H1 (cell line): ENCODE measurements around the gene TYW5. TPM values are rescaled to one million over a fixed set of nuclear protein-coding genes. Genes with fewer than 3 reads are reported as not detected.

Experiments used
- CTCF ChIA-PET: fragments of 300-600 bp; sonication (Branson Sonifier 250); formaldehyde crosslinking; loops from one replicate; lab custom pipeline; 2021; ENCODE audit not compliant: partially characterized antibody; lab: Charles Lee
- POLR2A ChIA-PET: fragments of 300-600 bp; sonication (Branson Sonifier 250); formaldehyde crosslinking; loops from one replicate; lab custom pipeline; 2021; ENCODE audit warnings: inconsistent platforms; ENCODE audit not compliant: partially characterized antibody; lab: Charles Lee
- DNase-seq, 2 experiments: peaks; one replicate each; pipeline versions ENCODE4 v3.0.0 to v3.0.0-alpha.2; 2010 to 2022; ENCODE audit warnings: low spot score in 2 of 2, low read depth in 1 of 2, mixed read lengths in 1 of 2
- FAIRE-seq: peaks from 2 replicates; lab custom pipeline; 2011; peaks lifted over from hg19 to GRCh38; lab: Jason Lieb, UNC
- H2AFZ ChIP-seq: 2 replicates; pipeline ENCODE4 v1.8.1; 2012; ENCODE audit warnings: low read length, inconsistent platforms
- H2AK5ac ChIP-seq: 2 replicates; pipeline ENCODE4 v1.6.1; 2013; ENCODE audit warnings: low read depth, low read length
- H2BK120ac ChIP-seq: replicated peaks from 2 replicates; pipeline ENCODE3; 2013; ENCODE audit warnings: low read depth, low read length, inconsistent platforms
- H2BK12ac ChIP-seq: 2 replicates; pipeline ENCODE4 v1.6.1; 2013; ENCODE audit warnings: low read depth, low read length
- H2BK15ac ChIP-seq: 2 replicates; pipeline ENCODE4 v1.6.1; 2013; ENCODE audit warnings: low read length
- H2BK20ac ChIP-seq: 2 replicates; pipeline ENCODE4 v1.6.1; 2013; ENCODE audit warnings: low read length
- H2BK5ac ChIP-seq: 2 replicates; pipeline ENCODE4 v1.6.1; 2013; ENCODE audit warnings: low read depth, low read length
- H3K14ac ChIP-seq: 2 replicates; pipeline ENCODE4 v1.6.1; 2013; ENCODE audit warnings: inconsistent platforms; ENCODE audit not compliant: insufficient read length
- H3K18ac ChIP-seq: 2 replicates; pipeline ENCODE4 v1.6.1; 2013; ENCODE audit warnings: low read length; ENCODE audit errors: extremely low read depth
- H3K23ac ChIP-seq: 2 replicates; pipeline ENCODE4 v1.6.1; 2013; ENCODE audit warnings: inconsistent platforms; ENCODE audit not compliant: insufficient read length
- H3K23me2 ChIP-seq: 2 replicates; pipeline ENCODE4 v1.6.1; 2013; ENCODE audit warnings: low read depth, low read length
- H3K27ac ChIP-seq: 2 replicates; pipeline ENCODE4 v1.6.1; 2011; ENCODE audit warnings: low read depth, low read length, inconsistent platforms
- H3K27me3 ChIP-seq, 4 experiments: replicated peaks in 1 of 4; 1 replicate in 1 of 4; 2 replicates in 3 of 4; pipeline versions ENCODE4 v1.6.1 to v1.8.1; 2011 to 2013; ENCODE audit warnings: low read length in 3 of 4, mild to moderate bottlenecking in 3 of 4, inconsistent platforms in 2 of 4, mixed read lengths in 2 of 4, moderate library complexity in 1 of 4; ENCODE audit not compliant: control insufficient read depth in 3 of 4, insufficient read depth in 3 of 4; ENCODE audit errors: extremely low read depth in 1 of 4
- H3K36me3 ChIP-seq, 4 experiments: 2 replicates each; pipeline versions ENCODE4 v1.6.1 to v1.8.1; 2011 to 2013; ENCODE audit warnings: mild to moderate bottlenecking in 4 of 4, low read length in 3 of 4, moderate library complexity in 2 of 4, control low read depth in 1 of 4, inconsistent platforms in 1 of 4; ENCODE audit not compliant: insufficient read depth in 4 of 4, control insufficient read depth in 2 of 4
- H3K4ac ChIP-seq: replicated peaks from 2 replicates; pipeline ENCODE3; 2013; ENCODE audit warnings: low read length, low read depth, mixed read lengths, inconsistent platforms; ENCODE audit not compliant: insufficient read length
- H3K4me1 ChIP-seq, 4 experiments: replicated peaks in 1 of 4; 1 replicate in 1 of 4; 2 replicates in 3 of 4; pipeline versions ENCODE4 v1.6.1 to v1.8.1; 2011 to 2013; ENCODE audit warnings: low read length in 3 of 4, inconsistent platforms in 2 of 4, mixed read lengths in 1 of 4; ENCODE audit not compliant: insufficient read depth in 4 of 4, control insufficient read depth in 3 of 4
- H3K4me2 ChIP-seq, 2 experiments: 2 replicates each; pipeline versions ENCODE4 v1.6.1 to v1.8.1; 2011 to 2013; ENCODE audit warnings: low read depth in 2 of 2, low read length in 2 of 2, control low read depth in 1 of 2, inconsistent platforms in 1 of 2, mild to moderate bottlenecking in 1 of 2; ENCODE audit not compliant: insufficient read depth in 1 of 2
- H3K4me3 ChIP-seq, 4 experiments: fragments of 200-600, 300-600 bp in 1 of 4; sonication (generic), shearing (Covaris generic), sonication (Bioruptor Twin) in 1 of 4; 2 replicates each; pipeline versions ENCODE4 v1.5.1 to v1.8.1; 2011 to 2016; ENCODE audit warnings: low read length in 4 of 4, low read depth in 3 of 4, control low read depth in 2 of 4, inconsistent platforms in 2 of 4, mild to moderate bottlenecking in 2 of 4, mixed read lengths in 1 of 4, moderate library complexity in 1 of 4; ENCODE audit not compliant: insufficient read depth in 2 of 4; ENCODE audit errors: extremely low read depth in 1 of 4
- H3K56ac ChIP-seq: replicated peaks from 2 replicates; pipeline ENCODE3; 2013; ENCODE audit warnings: low read depth, mild to moderate bottlenecking, mixed read lengths, low read length, inconsistent platforms; ENCODE audit not compliant: insufficient read length
- H3K79me1 ChIP-seq: 2 replicates; pipeline ENCODE4 v1.6.1; 2013; ENCODE audit warnings: low read depth, low read length, control low read depth
- H3K79me2 ChIP-seq, 2 experiments: 2 replicates each; pipeline versions ENCODE4 v1.6.1 to v1.8.1; 2012 to 2013; ENCODE audit warnings: low read length in 2 of 2, mild to moderate bottlenecking in 2 of 2, inconsistent platforms in 1 of 2; ENCODE audit not compliant: insufficient read depth in 2 of 2, control insufficient read depth in 1 of 2
- H3K9ac ChIP-seq, 4 experiments: replicated peaks in 1 of 4; 1 replicate in 1 of 4; 2 replicates in 3 of 4; pipeline versions ENCODE4 v1.6.1 to v1.8.1; 2011 to 2013; ENCODE audit warnings: low read depth in 3 of 4, low read length in 3 of 4, control low read depth in 2 of 4, mild to moderate bottlenecking in 2 of 4, moderate library complexity in 2 of 4, inconsistent platforms in 1 of 4; ENCODE audit errors: extremely low read depth in 1 of 4
- H3K9me3 ChIP-seq, 2 experiments: 2 replicates each; pipeline versions ENCODE4 v1.6.1 to v1.8.1; 2012 to 2013; ENCODE audit warnings: mild to moderate bottlenecking in 2 of 2, moderate library complexity in 2 of 2, control low read depth in 1 of 2, inconsistent platforms in 1 of 2, low read depth in 1 of 2, low read length in 1 of 2, mixed read lengths in 1 of 2; ENCODE audit not compliant: insufficient read depth in 2 of 2
- H4K20me1 ChIP-seq, 2 experiments: replicated peaks in 1 of 2; 2 replicates each; pipeline versions ENCODE3 to v1.8.1; 2011 to 2013; ENCODE audit warnings: inconsistent platforms in 2 of 2, low read length in 2 of 2, mild to moderate bottlenecking in 1 of 2; ENCODE audit not compliant: insufficient read depth in 2 of 2, control insufficient read depth in 1 of 2
- H4K5ac ChIP-seq: 2 replicates; pipeline ENCODE4 v1.6.1; 2013; ENCODE audit warnings: low read length, low read depth, mixed read lengths, inconsistent platforms; ENCODE audit not compliant: insufficient read length
- H4K8ac ChIP-seq: 2 replicates; pipeline ENCODE4 v1.8.0; 2013; ENCODE audit warnings: mild to moderate bottlenecking, moderate library complexity, low read length, inconsistent platforms; ENCODE audit not compliant: insufficient read depth; ENCODE audit errors: extremely low read depth
- H4K91ac ChIP-seq: replicated peaks from 2 replicates; pipeline ENCODE3; 2013; ENCODE audit warnings: low read length, mixed read lengths, inconsistent platforms; ENCODE audit not compliant: insufficient read length
- BCL11A ChIP-seq, 2 experiments: IDR thresholded peaks; one replicate each; pipeline ENCODE4 v1.6.1; 2011; ENCODE audit warnings: low read depth in 2 of 2, low read length in 2 of 2, mild to moderate bottlenecking in 2 of 2
- BRCA1 ChIP-seq: IDR thresholded peaks from 2 replicates; pipeline ENCODE4 v1.6.1; 2012; ENCODE audit warnings: low read depth, low read length, improper control_type of control experiment
- CBX8 ChIP-seq: fragments of 300-800, 300-1000 bp; sonication (generic); IDR thresholded peaks from 2 replicates; pipeline ENCODE4 v1.7.1; 2016; ENCODE audit warnings: low read depth, low read length, borderline replicate concordance
- KDM4A ChIP-seq: IDR thresholded peaks from one replicate; pipeline ENCODE4 v1.7.1; 2012; ENCODE audit warnings: low read depth, mild to moderate bottlenecking, moderate library complexity, low read length, inconsistent platforms; ENCODE audit not compliant: severe bottlenecking
- RFX5 ChIP-seq: IDR thresholded peaks from 2 replicates; pipeline ENCODE4 v1.6.1; 2011; ENCODE audit warnings: low read depth, low read length, improper control_type of control experiment, borderline replicate concordance
- SIN3A ChIP-seq, 2 experiments: IDR thresholded peaks in 1 of 2; conservative IDR thresholded peaks in 1 of 2; 2 replicates each; pipeline ENCODE4 v1.6.1; 2011 to 2012; ENCODE audit warnings: low read length in 2 of 2, improper control_type of control experiment in 1 of 2, low read depth in 1 of 2, mild to moderate bottlenecking in 1 of 2
- SP1 ChIP-seq: IDR thresholded peaks from 2 replicates; pipeline ENCODE4 v1.6.1; 2011; ENCODE audit warnings: low read depth, low read length
- SRF ChIP-seq: IDR thresholded peaks from 2 replicates; pipeline ENCODE4 v1.6.1; 2011; ENCODE audit warnings: mild to moderate bottlenecking, low read depth, low read length, moderate library complexity
- WGBS, 2 experiments: shearing (Covaris generic) in 1 of 2; methylation state at CpG; one replicate each; pipeline versions ENCODE4 v1.1.6 to v1.1.7; 2013 to 2015; ENCODE audit warnings: low lambda C conversion rate in 2 of 2, mixed read lengths in 2 of 2, inconsistent platforms in 1 of 2, low coverage in 1 of 2, missing lambda C conversion rate in 1 of 2; ENCODE audit not compliant: insufficient replicate concordance in 2 of 2, insufficient coverage in 1 of 2, insufficient read length in 1 of 2; ENCODE audit errors: extremely low coverage in 1 of 2, missing lambda C conversion rate in 1 of 2; 5-methylcytosine and 5-hydroxymethylcytosine counted together
- polyA plus RNA-seq, 7 experiments: library from polyadenylated mRNA; depleted of rRNA in 3 of 7; stranded (reverse) in 5 of 7; unstranded in 2 of 7; fragments of >200 nt in 5 of 7; fragments of 200-250 nt in 2 of 7; gene quantifications; 1 replicate in 5 of 7; 2 replicates in 1 of 7; 4 replicates in 1 of 7; pipeline versions ENCODE4 v1.2.1 to v1.2.3, GENCODE V29; 2011 to 2013; ENCODE audit warnings: missing spikeins in 2 of 7, mixed read lengths in 2 of 7
- total RNA-seq: library from RNA; stranded (reverse); fragmentation: NEBNext Ultra II Directional; extraction: Animal tissue kit (Norgen Biotek cat#: 25700); gene quantifications from 2 replicates; pipeline ENCODE4 v1.2.1, GENCODE V29; 2021

TYW5 gene
- total and polyA plus RNA-seq, 2 of the 8 experiments (the other 6 are each of a cell fraction or from before 2014, with no cell fraction given), result 5.4 to 11.3 TPM

GRCh38 chr2:199951023-199951422 is 4.3 kb downstream of the TYW5 start:
- ChIA-PET CTCF (interaction anchor here (1.0 kb wide), 1 partner anchor 9 kb away, joined by 3 read pairs; no protein-coding TSS in a partner anchor), POLR2A (interaction anchor here (0.9 to 1.4 kb wide), 2 partner anchors 11 to 20 kb away, joined by 3 to 4 read pairs; no protein-coding TSS in a partner anchor)
- no peaks in the 10 kb centered on the region for H3K27me3 ChIP-seq
- peaks cover 4 to 52% (median 13%) of the 10 kb centered on the region in 4 experiments for H3K36me3 ChIP-seq
- H4K20me1 ChIP-seq, result peaks cover 0 to 4% of the 10 kb centered on the region in 2 experiments
- H3K18ac ChIP-seq, result no peak overlapping the region
- no peak overlapping the region for H3K4ac ChIP-seq
- no peak overlapping the region for H3K56ac ChIP-seq
- peaks cover 6 to 67% of the 10 kb centered on the region in 2 experiments for H3K79me2 ChIP-seq
- no peak overlapping the region for H3K14ac ChIP-seq
- no peak for FAIRE-seq
- H4K91ac ChIP-seq, result no peak overlapping the region
- no peak for TF ChIP-seq RFX5
- TF ChIP-seq SRF, result no peak
- no peak for TF ChIP-seq SP1
- TF ChIP-seq CBX8, result no peak
- no peak for TF ChIP-seq KDM4A
- no peak for TF ChIP-seq BRCA1
- TF ChIP-seq BCL11A (IDR thresholded peaks at IDR 0.05; ENCODE audit: low read depth in 2 of 2, low read length in 2 of 2), result no peak
- TF ChIP-seq SIN3A (conservative IDR thresholded peaks at IDR 0.05 in 1 of 2, IDR thresholded peaks at IDR 0.05 in 1 of 2; ENCODE audit: low read depth in 1 of 2, low read length in 2 of 2), result no peak
- H2BK20ac ChIP-seq, result no peak overlapping the region
- no peak overlapping the region for H2BK15ac ChIP-seq
- no peak overlapping the region for H3K23ac ChIP-seq
- H3K4me2 ChIP-seq, result no peak overlapping the region
- H4K8ac ChIP-seq, result no peak overlapping the region
- no peaks in the 10 kb centered on the region for H3K9me3 ChIP-seq
- no peak overlapping the region for H4K5ac ChIP-seq
- no peak overlapping the region for H2BK5ac ChIP-seq
- no peak overlapping the region for H2AFZ ChIP-seq
- no peak overlapping the region for H2BK12ac ChIP-seq
- H3K4me3 ChIP-seq, result no peak overlapping the region
- DNase-seq, result no peak
- H3K4me1 ChIP-seq, result peaks cover 0 to 2% (median 1%) of the 10 kb centered on the region in 4 experiments; a peak in 3 of 7 replicates
- no peak overlapping the region for H3K27ac ChIP-seq
- no peaks in the 10 kb centered on the region; the same call in 1 of the 2 replicates for H3K23me2 ChIP-seq
- 71% methylated on average over 1 of the region's 1 CpG; no CpG with 5 or more reads in 1 of the 2 experiments for WGBS, 2 experiments
- no peak overlapping the region for H2AK5ac ChIP-seq
- no peak overlapping the region for H3K9ac ChIP-seq
- H2BK120ac ChIP-seq, result no peak overlapping the region
- peaks cover 2% of the 10 kb centered on the region for H3K79me1 ChIP-seq
